GM19463 (cell line): ENCODE measurements around the gene ARHGAP32.

Source experiments
- ATAC-seq: cut with Tn5 transposase; IDR thresholded peaks from one replicate; pipeline ENCODE4 v1.9.1; 2021; ENCODE audit warnings: mild to moderate bottlenecking, moderate library complexity; ENCODE audit not compliant: unreplicated experiment

The ARHGAP32 gene

DNA sequence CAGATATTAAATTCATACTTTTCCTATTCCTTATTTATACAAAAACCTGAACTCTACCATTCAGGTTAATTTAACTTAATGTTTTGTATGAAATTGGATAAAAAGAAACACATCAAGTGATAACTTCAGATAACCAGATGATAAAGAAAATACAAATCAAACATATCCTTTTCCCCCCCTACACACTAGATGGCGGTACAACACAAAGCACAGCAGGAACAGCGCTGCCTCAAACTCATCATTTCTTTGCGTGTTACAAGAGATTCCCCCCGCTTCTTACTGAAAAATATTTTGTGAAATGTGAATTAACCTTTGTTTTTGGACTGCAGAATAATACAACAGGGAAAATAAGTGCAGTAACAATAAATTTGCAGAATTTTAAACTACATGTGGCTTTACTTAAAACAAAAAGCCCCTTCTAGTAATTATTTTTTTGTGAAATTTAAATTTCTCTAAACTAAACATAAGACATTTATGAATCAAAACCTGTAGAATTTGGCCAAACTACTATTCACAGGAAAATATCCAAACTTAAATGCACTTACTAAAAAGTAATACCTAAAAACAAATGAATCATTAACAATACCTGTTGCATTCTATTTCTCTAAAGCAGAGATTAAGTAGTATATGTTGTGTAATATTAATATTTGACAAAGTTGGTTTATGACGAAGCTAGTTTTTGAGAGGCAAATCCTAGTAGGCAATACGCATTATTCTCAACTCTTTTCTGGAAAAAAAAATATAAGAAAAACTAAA lies 74.4 kb downstream of the ARHGAP32 start:
- ATAC-seq, result peak; percentile 69

DNA sequence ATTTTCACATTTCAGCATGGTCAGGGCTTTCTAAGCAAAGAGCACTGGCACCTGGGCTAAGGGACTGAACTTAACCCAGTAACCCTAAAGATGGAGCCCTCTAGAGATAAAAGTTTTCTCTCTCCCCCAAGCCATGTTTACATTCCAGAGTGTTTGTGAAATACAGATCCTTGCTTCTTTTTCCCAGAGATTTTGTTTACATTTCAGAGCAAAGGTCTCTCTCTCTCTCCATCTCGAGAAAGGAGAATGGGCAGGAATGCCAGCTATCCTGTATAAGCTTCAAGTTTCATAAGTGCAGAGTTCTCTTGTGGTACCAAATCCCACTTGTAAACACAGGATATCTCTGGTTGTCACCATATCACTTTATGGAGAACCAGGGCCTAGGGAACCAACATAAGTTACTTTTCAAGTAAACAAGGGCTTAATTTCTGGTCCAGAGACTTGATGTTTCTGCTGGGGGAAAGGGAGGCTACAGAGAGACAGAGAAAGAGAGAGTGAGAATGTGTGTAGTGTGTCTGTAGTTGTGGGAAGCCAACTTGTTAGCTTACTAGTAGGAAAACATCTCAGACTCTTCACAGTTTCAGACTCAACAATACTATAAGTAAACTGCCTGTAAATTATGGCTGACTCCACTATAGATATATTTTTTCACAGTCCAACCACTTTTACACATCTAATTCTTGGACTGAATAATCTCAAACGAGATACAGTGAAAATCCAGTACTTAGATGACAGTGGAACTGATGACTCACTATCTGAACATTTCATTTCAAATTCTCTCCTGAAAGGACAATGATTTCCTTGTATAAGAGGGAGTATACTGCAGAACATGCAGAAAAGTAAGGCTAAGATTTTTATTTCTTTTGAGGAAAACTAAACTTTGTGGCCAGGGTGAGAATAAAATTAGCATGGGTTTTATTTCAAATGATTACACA lies 76.2 kb downstream of the ARHGAP32 start:
- no peak for ATAC-seq

DNA sequence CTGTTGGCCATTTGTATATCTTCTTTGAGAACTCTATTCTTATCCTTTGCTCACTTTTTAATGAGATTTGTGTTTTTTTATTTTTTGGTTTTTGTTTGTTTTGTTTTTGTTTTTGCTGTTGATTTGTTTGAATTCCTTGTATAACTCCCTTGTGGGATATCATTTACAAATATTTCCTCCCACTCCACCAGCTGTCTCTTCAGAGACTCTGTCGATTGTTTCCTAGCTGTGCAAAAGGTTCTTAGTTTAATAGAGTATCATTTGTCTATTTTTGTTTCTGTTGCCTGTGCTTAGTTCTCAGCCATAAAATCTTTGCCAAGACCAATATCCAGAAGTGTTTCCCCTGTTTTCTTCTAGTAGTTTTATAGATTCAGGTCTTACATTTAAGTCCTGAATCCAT lies 82.4 kb downstream of the ARHGAP32 start:
- ATAC-seq, result no peak

DNA sequence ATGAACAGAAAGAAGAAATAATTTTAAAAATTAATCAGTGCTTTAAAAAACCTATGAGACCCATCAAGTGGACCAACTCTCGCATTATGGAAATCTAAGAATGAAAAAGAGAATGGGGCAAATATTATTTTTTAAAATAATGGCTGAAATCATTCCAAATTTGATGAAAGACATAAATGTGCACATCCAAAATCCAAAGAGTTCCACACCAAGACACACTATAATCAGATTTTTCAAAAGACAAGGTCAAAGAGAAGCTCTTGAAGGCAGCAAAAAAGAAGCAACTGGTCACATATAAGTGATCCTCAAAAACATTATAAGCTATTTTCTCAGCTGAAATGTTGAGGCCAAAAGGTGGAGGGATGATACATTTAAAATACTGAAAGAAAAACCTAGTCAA lies 85.3 kb downstream of the ARHGAP32 start:
- no peak for ATAC-seq

DNA sequence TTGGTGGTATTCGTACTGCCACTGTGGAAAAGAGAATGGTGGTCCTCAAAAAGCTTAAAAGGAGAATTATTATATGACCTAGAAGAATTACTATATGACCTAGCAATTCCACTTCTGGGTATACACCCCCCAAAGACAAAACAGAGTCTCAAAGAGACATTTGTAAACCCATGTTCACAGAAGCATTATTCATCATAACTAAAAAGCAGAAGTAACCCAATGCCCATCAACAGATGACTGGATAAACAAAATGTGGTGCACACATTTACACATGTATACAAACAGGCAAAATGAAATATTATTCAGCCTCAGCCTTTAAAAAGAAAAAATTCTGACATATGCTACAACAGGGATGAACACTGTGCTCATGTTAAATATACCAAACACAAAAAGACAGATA lies 89.4 kb downstream of the ARHGAP32 start:
- ATAC-seq, result no peak

DNA sequence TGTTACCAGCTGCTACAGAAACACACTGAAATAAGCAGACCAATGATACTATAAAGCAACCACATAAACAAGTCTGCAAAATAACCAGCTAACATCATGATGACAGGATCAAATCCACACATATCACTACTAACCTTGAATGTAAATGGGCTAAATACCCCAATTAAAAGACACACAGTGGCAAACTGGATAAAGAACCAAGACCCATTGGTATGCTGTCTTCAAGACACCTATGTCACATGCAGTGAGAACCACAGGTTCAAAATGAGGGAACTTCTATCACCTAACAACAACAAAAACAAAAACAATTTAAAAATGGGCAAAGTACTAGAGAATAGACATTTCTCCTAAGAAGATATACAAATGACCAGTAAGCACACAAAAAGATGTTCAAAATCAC lies 89.9 kb downstream of the ARHGAP32 start:
- ATAC-seq, result no peak

DNA sequence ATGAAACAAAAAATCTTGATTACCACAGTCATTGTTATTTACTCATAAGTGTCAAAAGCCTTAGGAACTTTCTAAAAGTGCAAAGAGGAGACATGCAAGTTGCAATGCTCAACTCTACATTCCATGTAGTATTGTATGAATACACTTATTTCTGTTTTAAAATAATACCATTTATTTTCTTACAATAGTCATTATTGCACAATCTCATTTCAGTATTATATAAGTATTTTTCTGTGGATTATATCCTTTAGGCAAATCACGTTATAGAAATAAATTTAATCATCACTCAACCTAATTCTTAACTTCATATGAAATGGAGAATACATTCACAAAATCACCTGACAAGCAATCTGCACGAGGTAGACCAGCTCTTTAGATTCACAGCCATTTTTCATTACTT lies 98.8 kb downstream of the ARHGAP32 start:
- no peak for ATAC-seq

DNA sequence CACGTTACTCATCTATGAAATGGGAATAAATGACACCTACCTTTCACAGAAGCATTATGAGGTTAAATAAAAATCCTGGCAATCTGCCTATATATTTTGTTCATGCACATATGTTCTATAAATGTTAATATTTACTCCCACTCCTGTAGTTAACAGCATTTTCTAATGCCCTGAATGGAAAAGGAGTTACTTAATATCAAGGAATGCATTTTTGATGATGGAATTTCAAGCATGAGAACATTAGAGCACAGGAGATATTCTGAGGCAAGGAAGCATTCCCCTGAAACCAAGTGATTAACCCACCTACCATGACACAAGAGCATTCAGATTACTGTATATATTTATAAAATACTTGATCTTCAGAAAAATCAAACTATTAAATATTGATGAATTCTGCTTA lies 102.1 kb downstream of the ARHGAP32 start:
- no peak for ATAC-seq

DNA sequence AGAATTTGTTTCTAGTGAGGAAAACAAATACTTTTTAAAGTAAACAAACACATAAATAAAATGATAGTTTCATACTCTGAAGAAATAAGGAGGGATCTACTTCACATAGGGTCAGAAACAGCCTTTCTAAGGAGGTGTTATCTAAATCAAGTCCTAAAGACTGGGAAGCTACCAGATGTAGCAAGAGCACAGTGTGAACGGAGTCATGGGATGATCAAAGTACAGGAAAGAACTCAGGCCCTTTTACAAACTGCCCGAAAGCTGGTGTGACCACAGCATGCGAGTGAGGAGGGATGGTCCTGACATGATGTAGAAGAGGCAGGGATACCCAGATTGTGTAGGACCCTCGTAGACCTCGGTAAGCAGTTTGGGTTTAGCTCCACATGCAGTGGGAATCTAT lies 102.8 kb downstream of the ARHGAP32 start:
- ATAC-seq, result no peak

DNA sequence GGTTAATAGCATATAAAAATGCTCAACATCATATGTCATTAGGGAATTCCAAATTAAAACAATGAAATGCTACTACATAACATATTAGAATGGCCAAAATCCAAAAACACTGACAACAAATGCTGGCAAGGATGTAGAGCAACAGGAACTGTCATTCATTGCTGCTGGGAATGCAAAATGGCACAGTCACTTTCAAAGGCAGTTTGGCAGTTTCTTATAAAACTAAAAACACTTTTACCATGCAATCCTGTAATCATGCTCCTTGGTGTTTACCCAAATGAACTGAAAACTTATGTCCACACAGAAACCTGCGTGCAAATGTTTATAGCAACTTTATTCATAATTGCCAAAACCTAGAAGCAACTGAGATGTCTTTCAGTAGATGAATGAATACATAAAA lies 105.1 kb downstream of the ARHGAP32 start:
- no peak for ATAC-seq

DNA sequence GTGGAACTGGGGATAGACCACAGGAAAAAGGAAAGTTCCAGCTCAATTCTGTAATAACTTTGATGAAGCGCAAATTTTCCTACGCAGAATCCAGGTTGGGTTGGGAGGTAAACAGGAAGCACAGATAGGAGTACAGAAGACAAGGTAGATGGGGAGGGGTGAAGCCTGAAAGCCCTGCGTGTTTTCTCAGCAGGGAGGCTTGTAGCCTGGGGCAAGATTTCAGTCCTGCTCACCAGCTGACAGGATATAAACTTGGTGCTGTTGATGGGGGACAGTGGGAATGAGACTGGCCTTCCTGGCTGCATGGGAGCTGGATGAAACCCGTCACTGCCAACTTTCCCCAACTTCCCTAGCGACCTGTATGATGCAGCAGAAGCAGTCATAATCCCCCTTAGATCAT lies 114.9 kb downstream of the ARHGAP32 start:
- no peak for ATAC-seq

DNA sequence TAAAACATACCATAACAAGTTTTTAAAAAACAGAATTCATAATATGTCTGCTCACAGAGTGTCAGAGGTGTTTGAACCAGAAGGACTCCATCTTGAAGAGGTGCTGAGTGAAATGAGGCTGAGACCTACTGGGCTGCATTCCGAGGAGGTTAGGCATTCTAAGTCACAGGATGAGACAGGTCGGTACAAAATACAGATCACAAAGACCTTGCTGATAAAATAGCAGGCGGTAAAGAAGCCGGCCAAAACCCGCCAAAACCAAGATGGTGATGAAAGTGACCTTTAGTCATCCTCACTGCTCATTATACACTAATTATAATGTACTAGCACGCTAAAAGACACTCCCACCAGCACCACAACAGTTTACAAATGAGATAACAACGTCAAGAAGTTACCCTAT lies 116.4 kb downstream of the ARHGAP32 start:
- ATAC-seq, result no peak

DNA sequence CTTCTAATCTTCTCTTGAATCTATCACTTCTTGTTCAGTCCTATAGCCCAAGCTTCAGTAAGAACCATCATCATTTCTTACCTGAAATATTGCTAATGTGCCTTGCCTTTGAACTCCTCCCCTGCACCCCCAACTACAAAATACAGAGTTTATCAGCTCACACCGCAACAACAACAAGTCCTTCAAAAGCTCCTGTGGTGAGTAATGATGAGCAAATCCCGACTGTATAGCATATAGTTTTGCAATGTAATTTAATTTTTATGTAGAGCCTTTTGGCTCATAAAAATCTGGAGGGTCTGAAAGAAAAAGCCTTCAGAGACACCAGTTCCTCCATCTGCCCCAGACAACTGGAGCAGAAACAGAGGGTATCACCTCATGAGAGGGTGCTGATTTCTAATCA lies 124.7 kb downstream of the ARHGAP32 start:
- ATAC-seq, result no peak

DNA sequence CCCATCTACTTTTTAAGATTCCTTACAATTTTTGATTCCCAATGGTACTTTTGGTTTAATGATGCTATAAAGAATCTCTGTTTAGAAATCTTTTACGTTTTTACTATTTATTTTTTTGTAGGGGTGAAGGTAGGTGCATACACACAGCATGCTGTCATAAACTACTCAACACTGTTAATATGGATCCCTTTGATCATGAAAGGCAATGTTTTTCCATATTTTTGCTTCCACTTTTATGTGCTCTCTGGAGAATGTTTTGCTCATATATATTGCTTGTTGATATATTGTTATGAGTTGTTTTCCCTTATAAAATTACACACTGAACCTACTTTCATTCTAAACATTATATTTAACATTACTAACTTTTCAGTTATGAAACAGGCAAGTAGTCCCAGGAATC lies 125.9 kb downstream of the ARHGAP32 start:
- ATAC-seq, result no peak

DNA sequence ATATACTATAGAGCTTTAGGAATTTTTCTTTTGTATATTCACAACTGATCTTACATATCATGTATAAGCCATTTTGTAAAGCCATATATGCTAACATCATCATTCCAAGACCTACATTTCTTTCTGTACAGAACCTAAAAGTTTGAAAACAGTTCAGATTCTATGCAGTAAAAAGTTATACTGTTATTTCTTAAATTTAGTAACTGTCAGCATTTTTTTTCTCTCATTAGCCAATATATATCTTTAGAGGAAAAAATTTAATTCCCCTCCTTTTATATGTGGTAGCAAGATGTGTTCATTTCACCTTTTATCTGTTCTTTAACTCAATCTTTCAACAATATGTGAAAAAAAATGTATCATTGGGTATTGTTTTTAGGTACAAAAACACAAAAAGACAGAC lies 129.0 kb downstream of the ARHGAP32 start:
- no peak for ATAC-seq

DNA sequence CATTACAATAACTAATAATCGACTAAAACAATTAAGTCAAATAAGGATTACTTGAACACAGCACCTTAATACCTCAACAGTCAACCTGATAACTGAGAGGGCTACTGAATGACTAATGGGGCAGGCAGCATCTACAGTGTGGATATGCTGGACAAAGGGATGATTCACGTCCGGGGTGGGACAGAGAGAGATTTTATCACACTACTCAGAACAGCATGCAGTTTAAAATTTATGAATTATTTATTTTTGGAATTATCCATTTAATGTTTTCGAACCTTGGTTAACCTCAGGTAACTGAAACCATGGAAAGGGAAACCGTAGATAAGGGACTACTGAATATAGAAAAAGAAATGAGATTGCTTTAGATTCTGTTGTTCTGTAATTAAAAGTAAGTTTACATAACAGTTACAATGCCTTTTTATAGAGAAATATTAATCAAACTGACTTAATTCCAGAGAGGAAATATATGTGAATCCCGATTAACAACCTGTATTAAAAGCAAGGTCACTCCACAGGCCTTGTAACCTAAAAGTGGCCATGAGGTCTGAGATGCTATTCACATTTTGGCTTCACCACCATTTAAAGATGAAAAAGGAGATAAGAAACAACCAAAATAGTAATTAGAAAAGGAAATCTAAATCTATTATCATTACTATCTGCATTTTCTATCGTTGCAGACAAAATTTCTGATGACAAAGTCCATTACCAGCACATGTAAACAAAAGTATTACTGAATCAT lies 130.5 kb downstream of the ARHGAP32 start:
- no peak for ATAC-seq

DNA sequence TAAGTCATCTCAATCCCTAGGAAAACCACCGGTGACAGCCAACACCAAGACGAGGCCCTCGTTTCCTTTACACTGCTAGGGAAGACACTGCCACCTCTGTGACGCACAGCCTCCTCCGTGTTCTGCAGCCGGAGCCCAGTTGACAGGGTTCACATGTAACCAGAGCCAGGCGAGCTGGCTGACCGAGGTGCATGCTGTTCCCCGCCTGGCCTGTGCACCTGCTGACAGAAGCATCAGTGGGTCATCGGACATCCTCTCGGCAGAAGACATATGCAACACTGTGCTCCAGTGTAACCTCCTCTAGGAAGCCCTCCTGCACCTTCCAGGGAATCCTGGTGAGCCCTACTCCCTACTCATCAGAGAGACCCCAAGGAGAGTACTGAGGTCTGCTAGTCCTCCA lies 135.2 kb downstream of the ARHGAP32 start:
- ATAC-seq, result no peak

DNA sequence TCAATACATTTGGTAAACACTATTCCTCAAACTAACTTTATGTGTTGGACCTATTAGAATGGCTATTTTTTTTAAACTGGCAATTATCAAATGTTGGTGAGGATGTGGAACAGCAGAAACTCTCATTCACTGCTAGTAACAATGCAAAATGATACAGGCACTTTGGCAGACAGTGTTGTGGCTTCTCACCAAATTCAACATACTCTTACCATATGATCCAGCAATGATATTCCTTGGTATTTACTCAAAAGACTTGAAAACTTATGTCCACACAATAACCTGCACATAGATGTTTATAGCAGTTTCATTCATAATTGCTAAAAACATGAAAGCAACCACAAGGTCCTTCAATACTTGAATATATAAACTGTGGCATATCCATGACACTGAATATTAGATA lies 136.9 kb downstream of the ARHGAP32 start:
- no peak for ATAC-seq

DNA sequence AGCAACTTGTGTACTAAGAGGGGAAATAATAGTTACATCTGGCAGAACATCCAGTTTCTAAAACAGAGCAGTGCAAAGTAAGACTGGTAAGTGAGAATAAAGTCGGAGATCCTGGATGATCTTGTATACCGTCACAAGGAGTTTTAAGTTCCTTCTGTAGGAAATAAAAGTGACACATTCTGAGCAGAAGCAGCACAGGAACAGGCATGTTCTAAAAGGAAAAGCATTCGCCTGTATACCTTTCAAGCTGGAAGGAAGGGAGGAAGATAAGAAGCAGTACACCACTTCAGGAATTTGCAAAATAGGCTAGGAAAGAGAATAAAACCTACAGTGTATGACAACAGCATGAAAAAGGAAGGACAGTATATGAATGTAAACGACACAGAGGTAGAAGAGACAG lies 143.2 kb downstream of the ARHGAP32 start:
- no peak for ATAC-seq

DNA sequence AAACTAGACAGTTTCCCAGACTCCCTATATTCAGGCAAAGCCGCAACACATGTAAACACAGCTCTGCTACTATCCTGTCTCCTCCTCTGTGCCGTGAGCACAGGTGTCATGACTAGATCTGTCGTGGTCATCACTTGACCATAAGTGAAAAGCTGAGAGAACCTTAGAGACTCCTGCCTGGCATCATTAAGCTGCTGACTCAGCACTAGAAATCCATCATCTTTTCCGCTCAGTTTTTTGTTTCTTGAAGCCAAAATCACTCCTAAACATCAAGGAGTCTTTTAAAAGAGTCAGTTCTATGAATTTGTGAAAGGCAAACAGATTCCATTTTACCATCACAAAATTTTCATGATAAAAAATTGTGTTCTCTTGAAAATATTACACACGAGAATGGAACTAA lies 147.0 kb downstream of the ARHGAP32 start:
- ATAC-seq, result no peak

DNA sequence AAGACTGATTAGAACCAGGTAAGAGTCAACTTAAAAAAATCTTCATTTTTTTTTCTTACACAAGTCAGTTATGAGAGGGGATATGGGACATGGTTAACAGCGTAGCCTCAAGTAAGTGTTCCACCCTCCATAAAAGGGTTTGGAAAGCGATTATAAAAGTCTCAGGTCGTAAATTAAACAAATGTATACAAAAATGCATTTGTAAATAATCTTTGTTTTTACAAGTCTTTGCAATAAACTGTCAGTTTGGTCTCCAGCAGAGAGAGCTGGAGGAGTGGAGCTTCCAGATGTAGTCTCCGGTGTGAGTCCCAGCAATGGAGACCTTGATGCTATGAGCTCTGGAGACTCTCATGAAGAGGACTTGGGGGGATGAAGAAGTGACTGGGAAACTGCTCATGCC lies 149.6 kb downstream of the ARHGAP32 start:
- no peak for ATAC-seq

DNA sequence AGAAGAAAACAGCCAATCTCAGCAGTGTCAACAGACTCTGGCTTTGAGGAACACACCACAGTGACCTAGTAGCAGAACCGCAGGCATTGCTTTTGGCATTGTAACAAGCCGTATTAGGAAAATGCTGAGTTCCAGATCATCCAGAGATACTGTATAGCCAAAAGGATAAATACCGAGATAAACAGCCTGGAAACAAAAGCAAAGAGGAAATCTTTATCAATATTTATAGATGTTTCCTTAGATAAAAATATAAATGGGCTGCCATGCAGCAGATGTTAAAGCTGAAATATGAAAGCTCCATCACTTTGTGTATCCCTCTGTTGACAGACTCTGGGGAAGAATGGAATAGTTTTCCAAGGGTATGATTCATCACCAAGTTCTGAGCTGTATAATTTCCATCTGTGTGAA lies 150.5 kb downstream of the ARHGAP32 start:
- ATAC-seq, result no peak
